Pancreas (tissue), 10 donors: ENCODE results near the gene EID3. TPM values are rescaled to one million over a fixed set of nuclear protein-coding genes. Genes with fewer than 3 reads are reported as not detected.

Source experiments
- ATAC-seq, 4 donors: fragments of 200-7000 bp; cut with Tn5 transposase; one replicate each; pipeline versions ENCODE4 v1.8.0 to v1.9.1; 2020; ENCODE audit warnings: mild to moderate bottlenecking in 4 of 4, moderate library complexity in 4 of 4
- DNase-seq, 6 donors: peaks; one replicate each; pipeline ENCODE4 v3.0.0-alpha.2; 2020
- FAIRE-seq: peaks from 2 replicates; lab custom pipeline; 2012; peaks lifted over from hg19 to GRCh38; lab: Jason Lieb, UNC
- H3K27ac ChIP-seq, 4 donors: fragments of 200-600 bp; sonication (generic); 1 replicate in 3 of 4; 2 replicates in 1 of 4; pipeline versions ENCODE4 v1.5.0 to v1.8.0; 2020
- H3K27me3 ChIP-seq, 4 donors: fragments of 200-600 bp; one replicate each; pipeline ENCODE4 v1.8.0; 2021
- H3K36me3 ChIP-seq, 3 donors: fragments of 200-600 bp; sonication (generic) in 1 of 3; one replicate each; pipeline versions ENCODE4 v1.5.0 to v1.8.0; 2020 to 2021
- H3K4me1 ChIP-seq, 3 donors: fragments of 200-600 bp; one replicate each; pipeline ENCODE4 v1.8.0; 2021
- H3K4me3 ChIP-seq, 4 donors: fragments of 200-600 bp; sonication (generic) in 2 of 4; one replicate each; pipeline versions ENCODE4 v1.5.0 to v1.8.0; 2020 to 2021
- H3K9me3 ChIP-seq, 4 donors: fragments of 200-600 bp; one replicate each; pipeline ENCODE4 v1.8.0; 2021
- WGBS, 2 donors: extraction: QIAGEN DNeasy Blood & Tissue Kit; methylation state at CpG; one replicate each; pipeline ENCODE4 v1.1.7; 2013; 5-methylcytosine and 5-hydroxymethylcytosine counted together
- intact Hi-C, 3 donors: fragments of 100-400 bp; cut with DNase I; formaldehyde crosslinking; loops; one replicate each; pipeline versions ENCODE4 v1.11.1 to v1.14.2; 2022
- polyA plus RNA-seq, 2 donors: library from polyadenylated mRNA; stranded (reverse); fragments of 200-250 nt; gene quantifications; one replicate each; pipeline ENCODE4 v1.2.3, GENCODE V29; 2013
- total RNA-seq, 6 donors: library from RNA; stranded (reverse); fragmentation: NEBNext Ultra II Directional in 4 of 6; extraction: Animal tissue kit (Norgen Biotek cat#: 25700) in 4 of 6; gene quantifications; one replicate each; pipeline versions ENCODE4 v1.2.1 to v1.2.4, GENCODE V29; 2021 to 2023
- TF ChIP-seq, protein P1 (sequence below), 4 donors: fragments of 200-600 bp; sonication (generic) in 3 of 4; IDR thresholded peaks; one replicate each; pipeline versions ENCODE4 v1.5.0 to v1.8.0; 2021; ENCODE audit warnings: antibody characterized with exemption in 4 of 4
- donor health status: healthy with polysubstance abuse.
- donor health status: DM: no; HTN: no; CAD: no; lungs with moderate emphysema.
- donor health status: DM: no; HTN: no; CAD: no.
- donor health status: control.
- donor health status: control.
- donor health status: Bipolar disorder and iron deficiency.
- donor health status: DM: yes; HTN: yes; CAD: no.
- donor health status: DM: no; HTN: no; CAD: no.
- donor health status: DM: no; HTN: no; CAD: no.
- donor health status: DM: yes; HTN: yes; CAD: no.

Gene EID3
- total and polyA plus RNA-seq, 8 donors: 0.98 to 2.4 (median 1.2) TPM

- no peaks in the 10 kb centered on the region for H3K4me1 ChIP-seq
- intact Hi-C loops: no loop called here
- no peak for FAIRE-seq
These were observed 38.6 kb downstream of the EID3 start for GRCh38 chr12:104342147-104342546.

DNA sequence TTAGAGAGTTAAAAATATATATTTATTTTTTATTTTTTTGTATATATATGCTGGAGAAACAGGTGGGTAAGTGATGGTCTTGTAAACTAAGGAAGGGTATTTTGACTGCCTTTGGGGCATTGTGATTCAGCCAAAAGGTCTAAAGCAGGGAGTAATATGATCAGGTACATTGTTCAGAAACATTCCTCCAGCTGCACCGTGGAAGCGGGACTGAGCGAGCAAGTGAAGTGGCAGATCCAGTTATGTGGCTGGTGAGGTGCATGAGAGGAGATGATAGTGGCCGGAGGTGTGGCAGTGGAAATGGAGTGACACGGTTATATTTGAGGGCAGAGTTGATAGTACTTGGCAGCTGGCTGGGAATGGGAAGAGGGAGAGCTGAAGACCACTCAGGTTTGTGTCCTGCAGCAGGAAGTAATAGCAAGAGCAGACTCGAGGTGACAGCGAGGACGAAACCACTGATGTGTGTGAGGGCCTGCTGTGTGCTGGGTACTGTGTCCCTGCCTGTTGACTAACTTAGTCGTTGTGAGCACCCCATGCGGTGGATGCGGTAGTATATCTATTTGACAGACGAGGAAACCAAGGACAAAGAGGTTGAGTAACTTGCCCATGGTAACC lies 39.2 kb downstream of the EID3 start:
- no peak for DNase-seq
- no peak overlapping the region for H3K4me3 ChIP-seq
- H3K27me3 ChIP-seq: no peaks in the 10 kb centered on the region
- H3K4me1 ChIP-seq: no peaks in the 10 kb centered on the region
- no peak overlapping the region for H3K27ac ChIP-seq
- FAIRE-seq: no peak
- peaks cover 0 to 10% (median 5%) of the 10 kb centered on the region in 3 donors for H3K36me3 ChIP-seq
- no peaks in the 10 kb centered on the region for H3K9me3 ChIP-seq
- no peak for ATAC-seq
- TF ChIP-seq, protein P1, sequence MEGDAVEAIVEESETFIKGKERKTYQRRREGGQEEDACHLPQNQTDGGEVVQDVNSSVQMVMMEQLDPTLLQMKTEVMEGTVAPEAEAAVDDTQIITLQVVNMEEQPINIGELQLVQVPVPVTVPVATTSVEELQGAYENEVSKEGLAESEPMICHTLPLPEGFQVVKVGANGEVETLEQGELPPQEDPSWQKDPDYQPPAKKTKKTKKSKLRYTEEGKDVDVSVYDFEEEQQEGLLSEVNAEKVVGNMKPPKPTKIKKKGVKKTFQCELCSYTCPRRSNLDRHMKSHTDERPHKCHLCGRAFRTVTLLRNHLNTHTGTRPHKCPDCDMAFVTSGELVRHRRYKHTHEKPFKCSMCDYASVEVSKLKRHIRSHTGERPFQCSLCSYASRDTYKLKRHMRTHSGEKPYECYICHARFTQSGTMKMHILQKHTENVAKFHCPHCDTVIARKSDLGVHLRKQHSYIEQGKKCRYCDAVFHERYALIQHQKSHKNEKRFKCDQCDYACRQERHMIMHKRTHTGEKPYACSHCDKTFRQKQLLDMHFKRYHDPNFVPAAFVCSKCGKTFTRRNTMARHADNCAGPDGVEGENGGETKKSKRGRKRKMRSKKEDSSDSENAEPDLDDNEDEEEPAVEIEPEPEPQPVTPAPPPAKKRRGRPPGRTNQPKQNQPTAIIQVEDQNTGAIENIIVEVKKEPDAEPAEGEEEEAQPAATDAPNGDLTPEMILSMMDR (IDR thresholded peaks at IDR 0.05): no peak
- intact Hi-C loops: no loop called here
- 90 to 92% methylated on average over 12 of the region's 12 CpGs for WGBS, 2 donors

More at GRCh38 chr12:104342147-104342546, 38.6 kb downstream of the EID3 start:
- TF ChIP-seq, protein P1 (IDR thresholded peaks at IDR 0.05): no peak
- Histone ChIP-seq H3K36me3 (peaks cover 0 to 13% (median 5%) of the 10 kb centered on the region in 3 donors), H3K9me3 (no peaks in the 10 kb centered on the region), H3K27me3 (no peaks in the 10 kb centered on the region), H3K4me3 (no peak overlapping the region), H3K27ac (no peak overlapping the region)
- WGBS, 2 donors: 95 to 97% methylated on average over 2 of the region's 2 CpGs
- DNase-seq (no peak), ATAC-seq (no peak)

DNA sequence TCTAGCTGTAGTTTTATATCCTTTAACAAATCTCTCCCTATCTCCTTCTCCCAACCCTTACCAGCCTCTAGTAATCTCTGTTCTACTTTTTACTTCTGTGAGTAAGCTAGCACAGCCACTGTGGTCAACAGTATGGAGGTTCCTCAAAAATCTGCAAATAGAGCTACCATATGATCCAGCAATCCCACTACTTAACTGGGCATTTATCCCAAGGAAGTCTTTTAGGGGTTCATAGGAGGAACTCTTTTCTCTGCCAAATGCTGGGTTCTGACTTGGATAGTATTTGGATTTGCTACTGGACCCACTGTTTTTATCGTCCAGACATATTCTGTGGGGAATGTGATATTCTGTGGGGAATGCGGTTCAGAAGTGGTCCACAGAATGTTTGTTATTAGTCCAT lies 41.1 kb downstream of the EID3 start:
- no peak for DNase-seq
- no peaks in the 10 kb centered on the region for H3K4me1 ChIP-seq
- peaks cover 0 to 19% (median 12%) of the 10 kb centered on the region in 3 donors for H3K36me3 ChIP-seq
- no peaks in the 10 kb centered on the region for H3K9me3 ChIP-seq
- H3K27me3 ChIP-seq: no peaks in the 10 kb centered on the region
- H3K27ac ChIP-seq: no peak overlapping the region
- intact Hi-C loops: no loop called here
- WGBS, 2 donors: 93 to 97% methylated on average over 2 of the region's 2 CpGs
- TF ChIP-seq, protein P1 (IDR thresholded peaks at IDR 0.05): no peak
- no peak for ATAC-seq
- no peak for FAIRE-seq
- no peak overlapping the region for H3K4me3 ChIP-seq

GRCh38 chr12:104345234-104346066 lies 41.9 kb downstream of the EID3 start:
- H3K4me1 ChIP-seq: no peaks in the 10 kb centered on the region
- peaks cover 0 to 19% (median 10%) of the 10 kb centered on the region in 3 donors for H3K36me3 ChIP-seq
- DNase-seq: no peak
- no peak for FAIRE-seq
- TF ChIP-seq, protein P1 (IDR thresholded peaks at IDR 0.05): no peak
- no peak overlapping the region for H3K4me3 ChIP-seq
- no peaks in the 10 kb centered on the region for H3K27me3 ChIP-seq
- ATAC-seq: no peak
- WGBS, 2 donors: 90 to 92% methylated on average over 7 of the region's 7 CpGs
- intact Hi-C loops: no loop called here
- no peak overlapping the region for H3K27ac ChIP-seq
- no peaks in the 10 kb centered on the region for H3K9me3 ChIP-seq
